ENCODE data around the gene ZMYND10.

The ZMYND10 gene

DNA sequence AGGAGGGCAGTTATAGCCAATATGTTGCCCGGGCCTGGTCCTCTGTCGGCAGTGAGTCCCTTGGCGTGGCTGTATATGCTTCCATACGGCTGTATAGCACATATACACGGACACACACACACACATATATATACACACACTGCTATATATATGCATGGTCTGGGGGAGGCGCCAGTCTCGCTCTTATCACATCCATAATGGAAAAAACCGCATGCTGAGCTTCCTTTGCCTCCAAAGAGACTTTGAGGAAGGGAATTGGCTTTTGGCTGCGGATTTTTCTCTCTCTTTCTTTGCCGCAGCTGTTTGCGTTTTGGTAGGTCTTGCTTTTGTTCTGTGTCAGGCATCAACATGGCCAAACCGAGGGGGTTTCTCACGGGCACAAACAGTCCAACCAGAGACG lies 25.1 kb upstream of the ZMYND10 start:
- DNase-seq = no peak

DNA sequence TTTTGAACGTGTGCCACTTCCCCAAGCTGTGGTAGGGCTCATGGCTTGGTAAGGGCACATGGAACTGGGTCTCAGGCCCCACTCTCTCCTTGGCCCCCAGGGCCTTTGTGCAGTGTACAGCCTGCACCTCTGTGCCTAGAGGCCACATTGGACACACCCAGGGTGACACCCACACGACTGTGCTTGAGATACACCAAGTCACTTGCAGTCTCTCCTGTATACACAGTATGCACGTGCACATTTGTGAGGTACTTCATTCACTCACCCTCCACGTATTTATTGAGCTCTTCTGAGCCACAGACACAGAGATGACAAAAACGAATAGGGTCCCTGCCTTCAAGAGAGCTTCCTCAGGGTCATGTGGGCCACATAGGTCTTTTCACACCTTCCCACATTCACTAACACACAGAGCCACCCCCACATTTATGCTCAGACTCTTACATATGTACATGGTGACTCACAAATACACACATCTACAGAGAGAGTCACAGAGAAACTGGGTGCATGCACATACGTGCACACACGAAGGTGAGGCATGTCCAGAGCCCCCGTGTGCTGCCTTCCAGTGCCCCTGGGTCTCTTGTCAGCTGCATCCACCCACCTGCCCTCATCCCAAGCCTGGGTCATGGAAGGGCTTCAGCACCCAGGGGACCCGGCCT lies 23.6 kb upstream of the ZMYND10 start:
- no peak for DNase-seq

DNA sequence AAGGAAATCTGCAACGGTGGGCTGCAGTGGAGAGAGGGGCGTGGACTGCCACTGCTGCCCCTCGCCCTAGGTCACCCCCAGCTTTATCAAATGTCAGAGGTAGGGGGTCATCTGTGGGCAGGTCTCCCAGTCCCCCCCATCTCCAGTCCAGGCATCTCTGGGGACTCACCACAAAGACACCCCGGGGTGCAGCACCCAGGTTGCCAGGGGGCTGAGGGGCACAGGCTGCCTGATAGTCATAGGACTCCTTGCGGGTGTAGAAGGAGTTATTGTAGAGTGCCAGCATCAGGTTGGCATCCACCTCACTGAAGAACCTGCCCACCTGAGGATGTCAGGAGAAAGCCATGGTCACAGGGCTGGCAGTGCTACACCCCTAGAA lies 20.3 kb upstream of the ZMYND10 start:
- no peak for DNase-seq

DNA sequence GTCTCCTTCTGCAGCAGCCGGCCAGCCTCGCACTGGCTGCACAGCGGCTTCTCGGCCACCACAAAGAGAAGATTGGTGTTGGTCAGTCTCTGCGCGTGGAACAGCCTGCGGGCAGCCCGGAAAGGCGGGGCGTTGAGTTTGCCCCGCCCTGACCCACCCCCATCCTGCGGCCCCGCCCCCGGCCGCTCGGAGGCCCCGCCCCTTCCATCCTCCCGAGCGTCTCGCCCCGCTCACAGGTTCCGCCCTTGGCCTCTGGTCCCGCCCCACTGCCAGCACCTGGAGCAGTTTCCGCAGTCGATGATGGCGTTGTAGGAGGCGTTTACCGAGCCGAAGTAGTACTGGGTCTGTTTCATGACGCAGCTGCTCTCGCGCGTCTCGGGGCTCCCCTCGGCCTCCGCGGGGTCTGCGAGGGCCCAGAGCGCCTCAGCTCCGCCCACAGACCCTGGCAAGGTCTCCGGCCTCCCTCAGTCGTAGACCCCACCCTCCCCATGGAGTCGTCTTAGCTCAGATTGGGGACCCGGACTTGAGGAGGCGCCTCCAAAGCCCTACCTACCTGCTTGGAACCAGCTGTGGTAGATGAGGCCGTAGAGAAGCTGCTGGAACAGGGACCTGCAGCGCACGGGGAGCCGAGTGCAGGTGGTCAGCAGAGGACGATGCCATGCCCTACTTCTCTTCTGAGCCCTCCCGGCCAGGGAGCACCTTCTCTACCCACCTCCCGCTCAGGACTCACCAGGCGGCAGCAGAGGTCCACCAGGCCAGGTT lies 19.7 kb upstream of the ZMYND10 start:
- peak; percentile 94 to 96 for DNase-seq

DNA sequence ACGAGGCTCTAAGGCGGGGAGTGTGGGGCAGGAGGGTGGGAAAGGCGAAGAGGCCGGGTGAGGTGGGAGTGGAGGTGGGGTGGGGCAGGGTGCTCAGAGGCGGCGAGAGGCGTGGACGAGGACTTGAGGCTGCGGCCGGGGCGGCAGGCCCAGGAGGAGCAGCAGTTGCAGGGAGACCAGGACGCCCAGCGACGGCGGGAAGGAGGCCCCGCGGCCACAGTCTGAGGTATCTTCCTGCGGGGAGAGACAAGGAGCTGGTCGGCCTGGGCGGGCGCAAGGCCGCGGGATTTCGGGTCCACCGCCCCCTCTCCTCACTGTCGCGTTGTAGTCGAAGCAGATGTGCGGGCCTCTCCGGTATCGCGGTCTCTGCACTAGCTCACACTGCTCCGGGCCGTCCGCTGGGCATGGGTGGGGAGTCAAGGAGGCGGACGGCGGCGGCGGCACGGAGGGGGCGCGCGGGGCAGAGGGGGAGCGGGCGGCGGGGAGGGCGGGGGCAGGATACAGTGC lies 19.1 kb upstream of the ZMYND10 start:
- DNase-seq = no peak

DNA sequence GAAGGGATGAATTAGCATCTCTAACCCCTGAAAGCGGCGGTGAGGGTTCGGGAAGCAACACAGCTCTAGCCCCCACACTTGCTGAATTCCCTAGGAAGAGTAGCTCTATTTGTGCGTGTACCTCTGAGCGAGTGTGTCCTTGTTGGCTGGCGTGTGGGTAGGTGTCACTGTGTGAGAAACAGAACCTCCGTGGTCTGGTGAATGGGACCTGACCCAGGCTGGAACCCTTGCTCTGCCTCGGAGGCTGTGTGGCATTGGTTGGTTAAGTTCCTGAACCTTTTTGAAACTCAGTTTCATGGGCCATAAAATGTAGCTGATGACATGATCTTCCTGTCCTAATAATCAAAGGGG lies 14.2 kb upstream of the ZMYND10 start:
- no peak for DNase-seq

DNA sequence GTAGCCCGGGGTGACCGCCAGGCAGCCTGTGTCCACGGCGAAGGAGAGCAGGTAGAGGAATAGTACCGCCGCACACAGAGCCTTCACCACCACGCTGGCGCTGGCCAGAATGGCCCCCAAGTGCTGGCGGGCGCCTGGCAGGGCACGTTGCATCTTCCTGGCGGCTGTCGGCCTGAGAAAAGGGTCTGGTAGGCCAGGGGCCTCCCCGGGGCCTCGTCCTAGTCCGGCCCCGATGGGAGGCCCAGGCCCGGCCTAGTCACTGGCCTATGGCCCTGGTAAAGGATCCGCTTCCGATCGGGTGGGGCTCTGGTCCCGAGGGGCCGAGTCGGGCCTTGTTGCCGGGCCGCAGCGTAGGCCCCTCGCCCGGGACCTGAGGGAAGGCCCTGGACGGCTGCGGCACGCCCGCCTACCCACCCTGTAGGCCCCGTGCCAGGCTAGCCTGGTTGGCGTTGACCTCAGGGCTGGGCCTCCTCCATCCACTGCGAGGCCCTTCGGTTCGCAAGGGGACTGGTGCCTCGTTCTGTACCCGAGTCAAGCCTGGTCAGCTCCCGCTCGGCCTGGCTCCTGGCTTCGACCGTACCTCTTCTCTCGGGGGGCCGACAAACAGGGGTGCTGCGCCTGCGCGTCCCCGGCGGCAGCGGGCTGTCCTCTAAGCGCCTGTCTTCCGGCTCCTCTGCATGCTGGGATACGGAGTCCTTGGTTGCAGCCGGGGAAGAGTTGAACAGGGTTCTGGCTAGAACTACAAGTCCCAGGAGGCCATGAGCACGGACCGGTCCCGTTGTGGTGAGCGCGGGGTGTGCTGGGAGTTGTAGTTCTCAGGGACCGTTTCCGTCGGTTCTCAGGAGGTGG lies 13.6 kb upstream of the ZMYND10 start, which contains the start of gene TMEM115:
TSS of gene TMEM115 (minus strand) at position 611 of the 849 bp plus-strand sequence. CDS start at position 153, 458 bp downstream.
- DNase-seq = peak; percentile 93 to 95

DNA sequence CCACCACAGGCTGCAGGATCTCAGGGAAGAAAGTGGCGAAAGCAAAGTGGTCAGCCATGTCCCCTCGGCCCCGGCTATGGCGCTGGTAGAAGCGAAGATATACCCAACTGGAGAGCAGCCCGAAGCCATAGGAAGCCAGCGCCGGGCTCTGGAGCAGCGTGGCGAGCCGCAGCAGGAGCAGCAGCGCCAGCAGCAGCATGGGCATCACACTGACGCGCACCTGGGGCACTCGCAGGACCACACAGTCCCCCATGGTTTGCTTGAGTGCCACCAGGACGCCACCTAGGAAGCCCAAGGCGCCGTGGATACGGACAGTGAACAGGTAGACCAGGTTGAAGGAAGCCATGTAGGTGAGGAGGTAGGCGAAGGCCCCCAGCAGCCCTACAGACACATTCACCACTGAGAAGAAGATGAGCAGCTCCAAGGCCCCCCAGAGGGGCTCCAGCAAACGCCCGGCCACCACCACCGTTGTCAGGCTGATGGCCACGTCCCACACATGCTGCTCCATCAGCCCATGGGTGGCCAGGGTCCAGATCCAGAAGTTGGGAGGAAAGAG lies 12.9 kb upstream of the ZMYND10 start:
- no peak for DNase-seq

DNA sequence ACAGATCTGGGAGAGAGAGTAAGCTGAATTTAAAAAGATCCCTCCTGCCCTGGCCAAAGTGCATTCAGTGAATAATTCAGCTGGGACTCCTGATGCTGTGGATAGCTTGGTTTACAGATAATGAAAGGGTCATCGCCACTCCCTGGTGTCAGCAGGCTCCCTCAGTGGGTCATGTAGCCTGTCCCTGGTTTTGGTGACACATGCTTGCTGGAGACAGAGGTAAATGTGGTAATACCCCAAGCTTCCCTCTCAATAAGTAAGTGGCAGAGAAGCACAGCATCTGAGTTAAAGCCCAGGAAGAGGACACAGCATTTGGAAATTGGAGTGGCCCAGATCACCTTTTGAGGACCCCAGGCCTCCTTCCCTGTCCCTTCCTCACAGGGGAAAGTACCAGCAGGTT lies 11.9 kb upstream of the ZMYND10 start:
- no peak for DNase-seq

DNA sequence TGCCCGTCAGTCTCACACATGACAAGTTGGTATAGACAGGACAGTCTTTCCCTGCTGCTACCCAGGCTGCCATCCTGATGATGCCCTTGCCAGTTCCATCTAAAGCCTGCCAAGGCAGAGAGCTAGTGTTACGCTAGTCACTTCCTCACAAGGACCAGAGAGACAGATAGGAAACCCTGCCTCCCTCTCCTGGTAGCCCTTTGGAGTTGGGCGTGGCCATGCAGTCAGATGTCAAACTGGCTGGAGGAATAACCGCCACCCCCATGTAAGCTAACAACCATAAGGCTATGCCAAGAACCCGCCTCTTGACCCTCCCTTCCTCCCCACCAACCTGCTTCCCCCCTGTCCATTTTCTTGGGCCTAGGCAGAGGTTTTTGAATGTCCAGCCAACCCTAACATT lies 11.0 kb upstream of the ZMYND10 start:
- no peak for DNase-seq

DNA sequence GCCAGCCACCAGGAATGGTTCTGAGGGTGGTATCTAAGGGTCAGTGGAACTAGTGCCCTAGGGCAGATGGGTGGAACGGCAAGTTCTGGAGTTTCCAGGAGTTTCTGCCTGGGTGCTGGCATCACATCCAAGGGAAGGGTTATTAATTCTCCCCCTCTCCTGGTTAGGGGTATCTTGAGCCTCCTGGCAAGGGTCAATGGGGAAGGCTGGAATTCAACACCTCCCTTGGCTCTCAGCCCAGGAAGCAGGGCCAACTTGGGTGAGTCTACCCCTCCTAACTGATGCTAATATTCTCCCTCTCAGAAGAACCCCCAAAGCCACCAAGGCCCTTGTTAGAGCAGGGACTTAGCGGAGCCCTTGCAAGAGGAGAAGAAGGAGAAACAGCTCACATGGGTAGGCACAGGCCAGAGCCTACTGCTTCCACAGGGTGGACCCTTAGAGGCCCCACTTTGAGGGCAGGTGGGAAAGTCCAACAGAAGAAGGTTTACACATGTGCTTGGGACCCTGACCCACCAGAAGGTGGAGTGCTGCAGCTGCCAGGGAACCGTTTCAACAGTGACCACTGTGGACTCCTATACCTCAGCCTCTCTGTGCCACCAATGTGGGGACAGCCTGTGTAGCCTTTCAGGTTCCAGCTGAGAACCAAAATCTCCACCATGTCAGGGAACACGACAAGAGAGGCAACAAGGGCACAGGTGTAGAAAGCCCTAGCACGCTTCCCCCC lies 10.5 kb upstream of the ZMYND10 start:
- DNase-seq = no peak

DNA sequence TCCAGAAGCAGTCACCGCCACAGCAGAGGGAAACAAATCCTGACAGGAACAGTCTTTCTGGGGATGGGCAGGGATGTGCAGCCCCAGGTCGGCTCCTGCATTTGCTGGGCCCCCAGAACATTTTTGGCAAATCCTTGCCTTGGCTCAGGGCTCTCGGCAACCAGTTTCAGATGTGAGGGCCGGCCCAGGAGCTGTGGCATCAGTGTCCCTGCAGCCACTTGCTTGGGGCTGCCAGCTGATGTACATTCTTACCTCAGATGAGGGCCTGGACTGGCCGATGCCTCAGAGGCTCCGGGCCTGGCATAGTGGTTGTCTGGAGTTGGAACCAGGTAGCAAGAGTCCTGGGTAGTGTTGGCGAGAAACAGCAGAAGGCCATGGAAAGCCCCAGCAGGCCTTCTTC lies 9.3 kb upstream of the ZMYND10 start:
- DNase-seq = no peak

DNA sequence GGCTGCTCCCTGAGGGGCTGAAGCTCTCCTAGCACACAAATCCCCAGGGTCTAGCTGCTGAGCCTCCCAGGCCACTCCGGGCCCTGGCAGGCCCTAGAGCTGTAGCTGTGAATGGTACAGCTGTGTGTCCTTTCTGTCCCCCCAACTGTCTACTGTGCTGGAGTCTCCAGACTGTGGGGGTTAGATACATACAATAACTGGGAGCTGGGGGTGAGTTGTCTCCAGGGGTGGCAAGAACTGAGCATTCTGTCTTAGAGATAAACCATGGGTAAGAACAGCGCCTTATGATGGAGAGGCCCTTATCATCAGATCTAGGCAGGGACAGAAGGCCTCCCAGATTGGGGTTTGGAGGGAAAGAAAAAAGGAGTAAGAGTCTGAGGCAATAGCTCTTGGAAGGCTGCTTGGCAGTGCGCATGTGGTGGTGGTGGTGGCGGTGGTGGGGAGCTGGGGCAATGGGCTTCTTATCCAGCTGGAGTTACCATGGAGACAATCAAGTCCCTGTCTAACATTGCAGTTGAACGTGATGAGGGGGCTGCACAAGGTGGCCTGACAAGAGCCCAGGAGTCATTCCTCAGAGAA lies 8.7 kb upstream of the ZMYND10 start:
- no peak for DNase-seq

DNA sequence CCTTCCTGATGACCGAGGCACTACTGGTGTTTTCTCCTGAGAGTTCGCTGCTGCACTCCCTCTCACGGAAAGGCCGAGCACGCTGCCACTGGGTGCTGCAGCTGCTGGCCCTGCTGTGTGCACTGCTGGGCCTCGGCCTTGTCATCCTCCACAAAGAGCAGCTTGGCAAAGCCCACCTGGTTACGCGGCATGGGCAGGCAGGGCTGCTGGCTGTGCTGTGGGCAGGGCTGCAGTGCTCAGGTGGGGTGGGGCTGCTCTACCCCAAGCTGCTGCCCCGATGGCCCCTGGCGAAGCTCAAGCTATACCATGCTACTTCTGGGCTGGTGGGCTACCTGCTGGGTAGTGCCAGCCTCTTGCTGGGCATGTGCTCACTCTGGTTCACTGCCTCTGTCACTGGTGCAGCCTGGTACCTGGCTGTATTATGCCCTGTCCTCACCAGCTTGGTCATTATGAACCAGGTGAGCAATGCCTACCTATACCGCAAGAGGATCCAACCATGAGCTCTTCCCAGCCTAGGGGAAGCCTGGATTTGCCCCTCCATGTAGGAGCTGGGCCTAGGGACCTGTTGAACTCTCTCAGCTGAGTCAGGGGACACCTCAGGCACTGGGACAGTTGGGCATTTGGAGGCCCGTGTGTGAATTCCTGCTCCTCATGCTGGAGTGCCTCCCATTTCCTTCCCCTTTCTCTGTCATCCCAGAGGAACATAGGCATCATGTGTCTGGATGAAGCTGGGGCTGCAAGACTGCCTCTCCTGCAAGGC lies 7.9 kb upstream of the ZMYND10 start:
- DNase-seq = no peak

DNA sequence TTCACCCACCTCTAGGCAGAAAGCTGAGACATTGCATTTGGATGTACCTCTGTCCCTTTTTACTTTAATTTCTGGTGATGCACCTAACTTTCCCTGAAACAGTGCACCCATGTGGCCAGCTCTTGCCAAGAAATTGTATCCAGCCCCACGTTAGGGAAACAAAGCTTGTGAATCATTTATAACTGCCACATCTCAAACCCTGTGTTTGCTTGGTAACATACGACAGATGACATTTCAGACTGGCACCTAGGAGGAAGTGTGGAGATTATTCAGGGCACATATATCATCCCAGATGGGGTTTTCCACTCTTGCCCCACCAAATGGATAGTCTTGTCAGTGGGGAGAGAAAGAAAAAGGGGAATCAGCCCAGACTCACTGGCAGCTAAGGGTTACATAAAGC lies 7.2 kb upstream of the ZMYND10 start:
- DNase-seq = no peak

DNA sequence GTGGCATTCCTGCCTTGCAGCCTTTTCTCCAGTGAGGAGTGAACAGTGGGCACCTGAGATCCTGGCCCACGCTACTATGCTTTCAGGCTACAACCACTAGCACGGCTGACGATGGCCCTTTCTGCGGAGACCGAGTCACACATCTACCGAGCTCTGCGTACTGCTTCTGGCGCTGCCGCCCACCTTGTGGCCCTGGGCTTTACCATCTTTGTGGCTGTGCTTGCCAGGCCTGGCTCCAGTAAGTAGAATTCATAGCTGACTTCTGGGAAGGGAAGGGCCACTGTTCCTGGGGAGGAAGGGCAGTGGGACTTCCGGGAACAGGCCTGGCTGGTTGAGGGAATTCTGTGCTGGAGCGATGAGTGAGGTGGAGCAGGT lies 5.8 kb upstream of the ZMYND10 start:
- DNase-seq = no peak

DNA sequence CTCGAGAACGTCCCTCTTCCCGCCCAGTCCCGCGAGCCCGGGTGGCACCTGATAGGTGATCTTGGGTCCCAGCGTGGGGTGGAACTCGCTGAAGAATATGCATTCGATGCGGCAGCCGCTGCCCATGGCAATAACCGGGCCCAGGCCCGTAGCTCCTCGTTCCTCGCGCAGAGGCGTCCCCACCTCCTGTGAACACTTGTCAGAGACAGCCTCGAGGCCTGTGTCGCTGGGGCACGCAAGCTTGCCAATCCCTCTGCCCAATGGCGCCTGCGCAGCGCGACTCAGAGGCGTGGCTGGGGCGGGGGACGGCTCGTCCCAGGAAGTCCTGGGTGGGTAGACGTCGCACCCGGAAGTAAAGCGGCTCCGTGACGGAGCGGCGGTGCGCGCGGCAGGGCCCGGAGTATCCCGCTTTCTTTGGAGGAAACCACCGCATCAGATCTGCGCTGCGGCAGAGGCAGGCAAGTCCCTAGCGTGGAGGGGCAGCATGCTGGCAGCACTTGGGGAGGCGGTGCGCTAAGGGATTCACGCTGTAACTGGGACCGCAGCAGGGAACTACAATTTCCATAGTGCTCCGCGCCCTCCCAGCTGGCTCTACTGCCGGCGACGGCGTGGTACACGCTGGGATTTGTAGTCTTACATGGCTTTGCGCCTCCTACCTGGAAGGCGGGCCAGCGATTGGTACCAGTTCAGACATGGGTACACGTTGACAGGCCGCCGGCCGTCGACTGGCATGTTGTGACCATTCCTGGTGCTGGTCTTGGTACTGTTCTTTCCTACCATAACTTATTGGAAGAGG lies 5.2 kb upstream of the ZMYND10 start, which contains the start of the genes CYB561D2 and NPRL2:
TSS of gene CYB561D2 (plus strand) at position 336 of the 796 bp plus-strand sequence. CDS start 572 bp downstream, outside the sequence.
TSS of gene NPRL2 (minus strand) at position 249 of the 796 bp plus-strand sequence. CDS start at position 126, 123 bp downstream.
- DNase-seq = peak; percentile 100

DNA sequence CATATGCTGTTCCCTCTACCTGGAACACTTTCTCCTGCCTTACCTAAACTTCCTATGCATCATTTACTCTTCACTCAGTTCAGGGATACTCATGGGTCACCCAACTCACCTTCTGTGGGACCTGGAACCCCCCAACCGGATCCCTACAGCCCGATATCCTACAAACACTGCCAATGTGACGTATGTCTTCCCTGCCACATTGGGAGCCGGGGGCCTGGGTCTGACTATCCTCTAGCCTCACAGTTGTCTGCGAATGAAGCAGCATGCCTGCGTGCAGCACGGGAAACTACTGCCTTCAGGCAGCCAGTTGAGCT lies 4.6 kb upstream of the ZMYND10 start:
- no peak for DNase-seq

DNA sequence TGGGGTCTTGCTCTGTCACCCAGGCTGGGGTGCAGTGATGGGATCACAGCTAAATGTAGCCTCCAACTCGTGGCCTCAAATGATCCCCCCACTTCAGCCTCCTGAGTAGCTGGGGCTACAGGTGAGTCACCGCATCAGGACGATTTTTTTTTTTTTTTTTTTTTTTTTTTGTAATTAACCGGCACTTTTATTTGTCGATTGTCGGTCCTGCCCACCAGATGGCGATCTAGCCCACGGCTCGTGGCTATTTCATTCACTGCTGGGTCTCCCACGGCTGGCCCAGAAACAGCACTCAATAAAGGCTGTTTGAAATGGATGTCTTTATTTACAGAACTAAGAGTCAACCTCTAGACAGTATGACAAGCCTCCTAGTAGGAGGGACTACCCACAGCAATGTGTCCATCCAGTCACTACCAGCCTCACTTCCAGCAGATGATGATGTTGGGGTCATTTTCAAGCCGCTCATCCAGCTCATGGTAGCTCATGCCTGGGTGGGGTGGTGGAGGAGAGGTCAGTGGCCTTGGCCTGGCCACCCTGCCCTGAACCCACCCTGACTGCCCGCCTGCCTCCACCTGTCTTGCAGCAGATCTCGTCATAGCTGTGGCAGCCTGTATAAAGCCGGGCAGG lies 1.8 kb upstream of the ZMYND10 start:
- peak; percentile 71 to 79 for DNase-seq

DNA sequence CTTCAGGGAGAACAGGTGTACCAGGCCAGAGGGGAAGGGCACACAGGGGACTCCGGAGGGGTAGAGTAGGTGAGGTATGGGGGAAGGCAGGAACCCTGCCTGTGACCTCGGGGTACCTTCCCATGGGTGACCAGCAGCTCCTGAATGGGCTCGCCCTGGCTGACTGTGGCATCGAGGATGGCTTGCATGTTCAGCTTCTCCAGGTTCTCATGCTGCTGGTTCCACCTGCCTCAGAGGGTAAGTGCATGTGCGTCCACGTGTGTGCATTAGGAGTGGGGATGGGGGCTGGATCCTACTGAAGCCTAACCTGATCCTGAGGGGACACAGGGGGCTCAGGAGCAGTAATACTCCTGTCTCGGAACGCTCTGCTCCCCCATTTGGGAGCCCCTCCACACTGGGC lies 524 bp downstream of the ZMYND10 start:
- DNase-seq = no peak
